Measurements from ENCODE around the gene LYSMD3. TPM values are rescaled to one million over a fixed set of nuclear protein-coding genes. Genes with fewer than 3 reads are reported as not detected.

LYSMD3 gene
- total RNA-seq, 1 donor: 25.8 TPM

- H3K4me3 ChIP-seq (ENCODE audit: low read depth, low read length): no peak overlapping the region
- peak; percentile 8 for DNase-seq (ENCODE audit: low read depth)
- no peak for TF ChIP-seq CTCF (IDR thresholded peaks at IDR 0.05; ENCODE audit: insufficient read depth, low read length)
Measured at GRCh38 chr5:90518661-90519060, 10.7 kb downstream of the LYSMD3 start.

- no peak overlapping the region for H3K4me3 ChIP-seq (ENCODE audit: low read depth, low read length)
- DNase-seq (ENCODE audit: low read depth): no peak
- TF ChIP-seq CTCF (IDR thresholded peaks at IDR 0.05; ENCODE audit: insufficient read depth, low read length): no peak
Measured at GRCh38 chr5:90514520-90514919, 14.9 kb downstream of the LYSMD3 start.

GRCh38 chr5:90510438-90510837 is 18.9 kb downstream of the LYSMD3 start:
- no peak for DNase-seq (ENCODE audit: low read depth)
- no peak for TF ChIP-seq CTCF (IDR thresholded peaks at IDR 0.05; ENCODE audit: insufficient read depth, low read length)
- no peak overlapping the region for H3K4me3 ChIP-seq (ENCODE audit: low read depth, low read length)

GRCh38 chr5:90506221-90506620 is 23.2 kb downstream of the LYSMD3 start:
- H3K4me3 ChIP-seq (ENCODE audit: low read depth, low read length): no peak overlapping the region
- peak; percentile 21 for DNase-seq (ENCODE audit: low read depth)
- no peak for TF ChIP-seq CTCF (IDR thresholded peaks at IDR 0.05; ENCODE audit: insufficient read depth, low read length)

- DNase-seq (ENCODE audit: low read depth): no peak
- TF ChIP-seq CTCF (IDR thresholded peaks at IDR 0.05; ENCODE audit: insufficient read depth, low read length): no peak
- no peak overlapping the region for H3K4me3 ChIP-seq (ENCODE audit: low read depth, low read length)
Measured at GRCh38 chr5:90504743-90505142, 24.6 kb downstream of the LYSMD3 start.

GRCh38 chr5:90503596-90503995 is 25.8 kb downstream of the LYSMD3 start:
- no peak for DNase-seq (ENCODE audit: low read depth)
- TF ChIP-seq CTCF (IDR thresholded peaks at IDR 0.05; ENCODE audit: insufficient read depth, low read length): no peak
- no peak overlapping the region for H3K4me3 ChIP-seq (ENCODE audit: low read depth, low read length)

GRCh38 chr5:90495146-90495545 is 34.2 kb downstream of the LYSMD3 start:
- no peak for DNase-seq (ENCODE audit: low read depth)
- TF ChIP-seq CTCF (IDR thresholded peaks at IDR 0.05; ENCODE audit: insufficient read depth, low read length): no peak

More at GRCh38 chr5:90495146-90495545, 34.2 kb downstream of the LYSMD3 start:
- H3K4me3 ChIP-seq (ENCODE audit: low read depth, low read length): no peak overlapping the region

Measured in fibroblast of the aortic adventitia (primary cell).